DMS53 (cell line): Measurements from ENCODE around the gene OVOL2.
"Not testable (repeated sequence)": the region's sequence is repeated elsewhere in the genome, so short reads cannot be mapped to it uniquely, and the experiment has no call there.

Source experiments
- DNase-seq: peaks from one replicate; lab custom pipeline; 2025; lab: John Stamatoyannopoulos, UW

OVOL2 gene

DNA sequence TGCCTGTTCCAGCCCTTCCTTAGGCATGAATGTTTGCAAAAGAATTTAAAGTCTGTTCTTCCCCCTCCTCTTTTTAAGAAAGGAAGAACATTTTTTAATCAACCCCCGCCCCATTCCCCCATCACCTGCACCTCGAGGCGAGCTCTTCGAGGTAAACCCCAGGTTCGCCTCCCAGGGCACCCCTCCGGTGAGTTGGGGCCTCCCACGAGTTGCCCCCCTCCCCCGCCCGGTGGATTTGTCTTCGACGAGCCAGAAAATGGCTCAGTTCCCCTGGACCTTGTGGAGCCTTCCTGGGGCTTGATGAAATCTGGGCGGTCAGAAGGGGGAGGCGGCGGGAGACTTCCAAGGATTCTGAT lies 256 bp upstream of the OVOL2 start:
- DNase-seq, result peak; percentile 91

DNA sequence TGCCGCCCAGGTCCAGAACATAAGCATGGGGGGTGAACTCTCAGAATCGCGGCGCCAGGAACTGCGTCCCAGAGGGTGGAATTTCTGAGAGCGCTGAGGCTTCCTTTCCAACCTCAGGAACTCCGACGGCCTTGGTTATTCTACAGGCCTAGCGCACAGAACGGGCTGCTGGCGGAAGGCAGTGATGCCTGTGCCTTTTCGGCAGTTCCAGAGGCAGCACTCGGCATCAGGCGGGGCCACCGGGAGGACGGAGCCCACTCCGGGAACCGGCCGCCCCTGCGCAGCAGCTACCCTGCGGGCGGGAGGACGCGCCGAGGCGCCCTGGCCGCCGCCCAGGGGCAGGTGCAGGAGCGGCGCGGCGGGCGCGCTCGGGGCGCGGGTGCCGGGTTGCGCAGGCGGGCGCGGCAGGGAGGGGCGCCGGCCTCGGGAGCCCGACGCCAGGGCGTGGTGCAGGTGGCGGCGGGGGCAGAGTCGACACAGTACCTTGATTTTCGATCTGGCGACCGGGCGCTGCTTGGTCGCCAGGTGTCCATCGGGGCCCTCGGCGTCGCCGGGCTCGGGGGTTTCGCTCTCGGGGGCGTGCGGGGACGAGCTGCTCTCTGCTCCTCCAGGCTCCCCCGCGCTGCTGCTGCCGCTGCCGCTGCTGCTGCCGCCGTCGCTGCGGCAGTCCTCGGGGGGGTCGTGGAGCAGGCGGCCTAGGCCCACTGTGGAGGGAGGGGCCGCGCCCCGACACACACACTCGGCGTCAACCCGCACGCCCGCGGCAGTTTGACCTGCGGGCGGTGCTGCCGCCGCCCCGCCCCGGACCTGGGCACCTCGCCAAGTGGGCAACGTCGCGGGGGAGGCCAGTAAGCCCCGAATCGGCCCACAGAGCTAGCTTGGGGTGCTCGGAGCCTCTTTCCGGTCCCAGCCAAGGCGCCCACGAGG lies 1.3 kb downstream of the OVOL2 start:
- peak; percentile 77 for DNase-seq

DNA sequence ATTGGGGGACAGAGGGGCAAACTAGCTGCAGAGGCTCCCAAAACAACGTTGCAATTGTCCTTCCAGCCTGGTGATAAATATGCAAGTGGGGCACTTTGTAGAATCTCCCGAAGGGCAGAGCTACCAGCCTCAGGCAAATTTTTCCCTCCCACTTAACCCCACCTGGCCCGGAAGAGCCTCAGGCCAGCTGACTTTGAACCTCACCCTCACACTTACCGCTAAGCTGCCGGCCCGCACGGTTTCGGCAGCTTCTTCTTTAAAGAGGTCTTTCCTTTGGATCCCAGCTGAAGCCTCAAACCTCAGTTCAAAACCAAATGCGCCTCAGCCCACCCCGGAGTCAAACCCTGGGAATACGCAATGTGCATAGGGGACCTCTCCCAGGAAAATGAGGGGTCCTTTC lies 2.5 kb downstream of the OVOL2 start:
- DNase-seq, result no peak

DNA sequence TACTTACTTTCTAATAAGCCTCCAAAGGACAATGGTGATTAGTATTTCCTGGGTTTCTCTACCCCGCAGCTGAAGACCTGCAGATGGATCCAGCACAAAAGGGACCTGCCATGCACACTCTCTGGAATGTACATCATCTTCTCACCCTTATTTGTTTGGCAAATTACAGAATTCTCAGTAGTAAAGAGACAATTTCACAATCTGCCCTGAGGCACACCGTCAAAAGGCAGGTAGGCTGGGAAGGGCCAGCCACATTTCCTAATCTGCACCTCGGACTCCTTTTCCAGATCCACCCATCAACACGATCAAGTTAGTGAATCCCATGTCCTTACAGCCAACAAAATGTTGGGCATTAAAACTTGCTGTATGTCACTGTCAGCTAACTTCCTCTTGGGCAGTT lies 4.9 kb downstream of the OVOL2 start:
- no peak for DNase-seq

DNA sequence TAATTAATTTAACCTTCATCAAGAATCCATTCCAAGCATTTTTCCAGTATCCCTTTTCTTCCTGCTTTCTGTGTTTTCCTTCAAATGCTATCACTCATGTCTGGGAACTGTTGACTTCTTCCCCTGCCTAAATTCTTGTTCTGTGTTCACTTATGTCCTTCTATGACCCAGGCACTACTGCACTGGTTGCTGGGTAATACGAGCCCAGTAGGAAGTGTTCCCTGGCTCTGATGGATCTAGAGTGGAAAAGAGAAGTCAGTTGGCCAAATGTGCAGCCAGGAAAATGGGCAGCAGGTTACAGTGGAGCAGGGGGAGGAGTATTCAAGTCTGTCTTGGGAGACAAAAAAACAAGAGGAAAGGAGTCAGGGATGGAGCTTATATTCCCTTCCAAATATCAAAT lies 7.1 kb downstream of the OVOL2 start:
- no peak for DNase-seq

DNA sequence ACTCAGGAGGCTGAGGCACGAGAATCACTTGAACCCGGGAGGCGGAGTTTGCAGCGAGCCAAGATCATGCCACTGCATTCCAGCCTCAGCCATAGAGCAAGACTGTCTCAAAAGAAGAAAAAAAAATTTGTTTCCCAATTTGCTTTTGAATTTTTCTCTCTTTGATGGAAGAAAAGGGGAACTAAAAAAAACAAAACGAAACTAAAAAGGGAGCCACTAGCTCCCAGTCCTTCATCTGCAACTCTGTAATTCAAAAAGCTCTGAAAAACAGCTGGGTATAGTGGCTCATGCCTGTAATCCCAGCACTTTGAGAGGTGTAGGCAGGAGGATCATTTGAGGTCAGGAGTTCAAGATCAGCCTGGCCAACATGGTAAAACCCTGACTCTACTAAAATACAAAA lies 9.5 kb downstream of the OVOL2 start:
- no peak for DNase-seq

DNA sequence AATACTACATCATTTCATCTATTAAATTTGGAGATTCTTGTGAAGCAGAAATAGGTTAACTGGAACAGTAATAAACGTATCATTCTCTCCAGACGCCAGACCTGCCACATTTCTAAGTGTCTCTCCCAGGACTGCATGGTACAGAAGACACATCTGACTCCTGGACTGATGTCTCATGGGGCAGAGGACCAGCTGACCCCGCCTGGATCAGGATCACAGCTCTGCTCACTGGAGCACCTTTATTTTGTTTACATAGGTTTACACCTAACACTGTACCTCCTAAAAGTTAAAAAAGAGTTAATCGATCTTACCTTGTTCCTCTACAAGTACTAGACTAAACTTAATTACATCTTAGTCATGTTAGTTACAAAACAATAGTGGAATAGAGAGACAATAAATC lies 11.2 kb downstream of the OVOL2 start:
- no peak for DNase-seq

DNA sequence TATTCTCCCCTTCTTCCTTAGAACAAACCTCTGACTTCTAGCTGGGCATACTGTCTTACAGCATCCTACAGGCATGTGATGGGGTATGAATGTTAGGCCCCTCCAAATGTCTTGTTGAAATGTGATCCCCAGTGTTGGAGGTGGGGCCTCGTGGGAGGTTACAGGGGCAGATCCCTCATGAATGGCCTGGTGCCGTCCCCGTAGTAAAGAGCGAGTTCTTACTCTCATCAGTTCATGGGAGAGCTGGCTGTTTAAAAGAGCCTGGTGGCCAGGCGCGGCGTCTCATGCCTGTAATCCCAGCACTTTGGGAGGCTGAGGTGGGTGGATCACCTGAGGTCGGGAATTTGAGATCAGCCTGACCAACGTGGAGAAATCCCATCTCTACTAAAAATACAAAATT lies 15.5 kb downstream of the OVOL2 start:
- no peak for DNase-seq

DNA sequence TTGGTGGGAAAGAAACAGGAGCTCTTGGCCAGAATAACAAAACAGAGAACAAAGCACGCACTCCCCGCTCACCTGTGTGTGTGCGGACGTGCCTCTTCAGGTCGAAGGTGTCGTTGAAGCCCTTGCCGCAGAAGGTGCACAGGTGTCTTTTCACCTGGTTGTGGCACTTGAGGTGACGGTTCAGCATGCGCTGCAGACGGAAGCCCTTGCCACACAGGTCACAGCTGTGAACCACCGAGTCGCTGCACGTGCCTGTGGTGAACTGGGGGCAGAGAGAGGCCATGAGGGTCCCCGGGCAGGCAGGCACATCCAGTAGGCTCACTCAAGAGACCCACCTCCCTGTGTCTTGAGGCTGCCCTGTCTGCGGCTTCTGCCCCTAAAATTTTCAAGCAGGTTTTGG lies 16.3 kb downstream of the OVOL2 start:
- no peak for DNase-seq

DNA sequence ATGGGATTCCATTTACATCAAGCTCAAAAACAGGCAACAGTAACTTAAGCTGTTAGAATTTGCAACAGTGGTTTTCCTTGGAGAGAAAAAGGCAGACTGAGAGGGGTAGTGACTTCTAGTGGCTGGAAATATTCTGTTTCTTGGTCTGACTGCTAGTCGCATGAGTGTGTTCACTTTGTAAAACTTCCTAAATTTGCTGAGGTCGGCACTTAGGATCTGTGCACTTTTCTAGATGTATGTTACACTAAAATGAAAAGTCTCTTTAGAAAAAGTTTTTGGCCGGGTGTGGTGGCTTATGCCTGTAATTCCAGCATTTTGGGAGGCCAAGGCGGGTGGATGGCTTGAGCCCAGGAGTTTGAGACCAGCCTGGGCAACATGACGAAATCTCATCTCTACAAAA lies 18.7 kb downstream of the OVOL2 start:
- no peak for DNase-seq

DNA sequence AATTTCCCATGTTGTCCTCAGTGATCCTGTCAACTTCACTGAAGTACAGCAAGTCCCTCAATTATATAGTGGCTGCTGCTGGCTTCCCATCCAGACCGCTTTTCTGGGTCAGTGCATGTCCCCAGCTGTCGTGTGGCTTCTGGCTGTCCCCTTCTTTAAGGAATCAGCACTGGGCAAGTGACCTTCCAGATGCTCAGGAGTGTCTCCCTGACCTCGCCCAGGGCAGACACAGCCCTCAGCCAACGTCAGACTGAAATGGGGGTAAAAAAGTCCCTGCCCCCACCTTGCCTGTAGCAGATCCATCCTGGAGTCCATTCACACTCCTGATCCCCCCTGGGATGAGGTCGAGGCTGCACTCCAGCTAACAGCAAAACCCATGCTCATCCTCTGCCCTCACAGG lies 23.7 kb downstream of the OVOL2 start:
- no peak for DNase-seq

DNA sequence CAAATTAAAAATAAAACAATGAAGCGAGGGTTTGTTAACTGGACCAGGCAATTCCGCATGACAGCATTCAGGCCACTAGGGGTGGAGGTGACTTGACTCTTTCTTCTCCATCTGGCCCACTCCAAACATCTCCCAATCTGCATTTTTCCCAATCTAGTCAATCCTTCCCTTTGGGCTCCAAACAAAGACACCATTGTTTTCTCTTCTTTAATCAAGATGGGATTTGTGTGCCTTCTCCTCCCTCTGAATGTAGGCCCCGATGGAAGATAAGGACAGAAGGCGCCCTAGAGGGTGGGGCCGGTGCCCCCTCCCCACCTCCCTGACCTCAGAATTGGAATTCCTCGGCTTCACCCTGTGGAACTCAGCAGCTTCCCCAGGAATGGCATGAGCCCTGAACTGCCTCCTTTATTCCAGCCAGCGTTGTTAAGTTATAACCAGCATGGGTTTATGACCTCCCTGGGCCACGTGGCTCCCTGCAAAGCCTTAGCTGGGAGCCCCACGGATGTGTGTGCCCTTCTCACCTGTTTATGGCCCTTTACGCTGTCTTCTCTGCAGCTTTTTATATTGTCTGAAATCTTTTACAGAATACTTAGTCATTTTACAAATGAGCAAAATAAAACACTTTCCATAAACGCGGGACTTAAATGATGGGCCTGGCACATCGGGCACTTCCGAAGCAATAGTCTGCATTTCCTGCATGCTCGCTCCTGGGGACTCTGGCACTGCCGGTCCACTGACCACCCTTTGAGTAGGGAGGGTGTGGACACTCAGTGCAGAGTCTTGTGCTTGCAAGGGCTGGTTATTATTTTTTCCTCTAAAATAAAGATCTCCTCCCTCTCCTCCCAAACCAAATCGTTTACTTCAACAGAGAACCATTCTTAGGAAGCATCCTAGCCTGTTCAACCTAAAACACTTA lies 24.5 kb downstream of the OVOL2 start:
- DNase-seq, result no peak

DNA sequence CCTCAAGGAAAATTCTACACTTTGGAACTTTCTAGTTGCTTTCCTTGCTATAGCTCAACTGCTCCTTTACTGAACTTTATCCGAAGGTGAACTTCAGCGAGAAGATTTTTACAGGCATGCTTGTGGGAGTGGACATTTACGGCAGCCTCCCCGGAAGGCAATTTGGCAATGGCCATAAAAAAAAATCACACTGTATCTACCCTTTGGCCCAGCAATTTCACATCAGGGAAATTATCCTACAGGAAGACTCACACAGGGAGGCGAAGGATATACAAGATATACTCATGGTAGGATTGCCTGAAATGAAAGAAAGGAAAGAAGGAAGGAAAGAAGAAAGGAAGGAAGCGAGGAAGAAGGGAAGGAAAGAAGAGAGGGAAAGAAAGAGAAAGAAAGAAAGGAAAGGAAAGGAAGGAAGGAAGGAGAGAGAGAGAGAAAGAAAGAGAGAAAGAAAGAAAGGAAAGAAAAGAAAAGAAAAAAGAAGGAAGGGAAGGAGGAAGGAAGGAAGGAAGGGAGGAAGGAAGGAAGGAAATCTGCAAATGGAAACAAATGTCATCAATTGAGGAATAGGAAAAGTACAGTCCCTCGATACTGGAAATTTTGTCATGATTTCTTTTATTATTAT lies 25.7 kb downstream of the OVOL2 start:
- no peak for DNase-seq

DNA sequence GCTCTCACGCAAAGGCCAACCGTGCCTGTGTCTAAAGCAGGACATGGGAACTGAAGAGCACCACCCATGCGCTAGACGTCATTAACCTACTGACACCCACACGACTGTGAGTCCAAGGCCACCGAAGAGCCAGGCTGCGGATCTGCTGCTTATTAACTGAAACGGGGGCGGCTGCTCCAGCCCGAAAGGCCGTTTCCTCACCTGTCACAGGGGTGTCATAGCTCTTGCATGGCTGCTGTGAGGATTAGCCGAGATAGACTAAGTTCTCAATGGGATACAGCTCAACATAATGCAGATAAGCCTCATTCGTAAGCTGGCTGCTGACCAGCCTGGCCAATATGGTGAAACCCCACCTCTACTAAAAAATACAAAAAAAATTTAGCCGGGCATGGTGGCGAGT lies 26.7 kb downstream of the OVOL2 start:
- DNase-seq, result no peak

DNA sequence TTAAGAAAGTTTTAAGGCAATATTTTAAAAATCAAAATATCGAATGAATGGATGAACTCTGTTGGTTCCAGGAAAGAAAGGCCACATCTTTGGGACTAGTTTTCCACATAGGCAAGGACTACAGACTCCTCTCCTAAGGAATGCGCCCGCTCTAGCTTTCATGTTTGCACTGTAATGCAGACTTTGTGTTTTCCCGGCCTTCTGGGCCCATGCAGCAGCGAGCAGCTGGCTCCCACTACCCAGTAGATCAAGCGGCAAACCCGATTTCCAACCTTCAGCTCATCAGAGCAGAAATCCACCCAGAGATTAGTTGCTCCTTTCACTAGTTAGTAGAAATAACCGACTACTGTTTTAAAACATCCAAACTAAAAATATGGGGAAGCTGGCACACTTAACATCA lies 27.7 kb downstream of the OVOL2 start:
- DNase-seq, result no peak

DNA sequence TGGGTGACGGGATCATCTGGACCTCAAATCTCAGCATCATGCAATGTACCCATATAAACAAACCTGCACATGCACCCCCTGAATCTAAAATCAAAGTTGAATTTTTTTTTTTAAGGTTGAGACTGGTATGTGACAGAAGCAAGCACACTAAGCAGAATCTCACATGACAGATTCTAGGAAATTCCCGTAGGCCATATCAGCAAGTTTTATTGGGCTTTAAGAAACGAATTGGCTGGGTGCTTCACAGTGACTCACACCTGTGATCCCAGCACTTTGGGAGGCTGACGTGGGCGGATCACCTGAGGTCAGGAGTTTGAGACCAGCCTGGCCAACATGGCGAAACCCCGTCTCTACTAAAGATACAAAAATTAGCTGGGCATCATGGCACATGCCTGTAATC lies 30.7 kb downstream of the OVOL2 start:
- DNase-seq, result not testable (repeated sequence)

DNA sequence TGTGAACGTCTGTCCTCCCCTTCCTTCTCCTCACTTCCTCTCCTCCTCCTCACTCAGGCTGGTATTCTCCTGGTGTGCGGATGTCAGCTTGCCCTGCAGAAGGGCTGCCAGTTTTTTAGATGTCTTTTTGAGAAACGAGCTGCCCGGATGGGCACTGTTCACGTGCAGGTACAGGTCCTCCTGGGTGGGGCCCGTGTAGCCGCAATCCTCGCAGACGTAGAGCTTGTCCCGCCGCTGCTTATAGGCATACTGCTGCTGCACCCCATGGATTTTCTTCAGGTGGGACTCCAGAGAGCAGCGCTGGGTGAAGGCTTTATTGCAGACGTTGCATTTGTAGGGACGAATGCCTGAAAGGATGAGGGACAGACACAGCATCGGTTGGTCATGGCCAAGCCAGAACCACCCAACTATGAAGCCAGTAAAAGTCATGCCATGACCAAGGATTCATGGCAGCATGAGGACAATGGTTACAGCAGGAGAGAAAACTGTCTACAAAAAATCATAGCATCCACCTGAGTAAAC lies 33.0 kb downstream of the OVOL2 start:
- no peak for DNase-seq

DNA sequence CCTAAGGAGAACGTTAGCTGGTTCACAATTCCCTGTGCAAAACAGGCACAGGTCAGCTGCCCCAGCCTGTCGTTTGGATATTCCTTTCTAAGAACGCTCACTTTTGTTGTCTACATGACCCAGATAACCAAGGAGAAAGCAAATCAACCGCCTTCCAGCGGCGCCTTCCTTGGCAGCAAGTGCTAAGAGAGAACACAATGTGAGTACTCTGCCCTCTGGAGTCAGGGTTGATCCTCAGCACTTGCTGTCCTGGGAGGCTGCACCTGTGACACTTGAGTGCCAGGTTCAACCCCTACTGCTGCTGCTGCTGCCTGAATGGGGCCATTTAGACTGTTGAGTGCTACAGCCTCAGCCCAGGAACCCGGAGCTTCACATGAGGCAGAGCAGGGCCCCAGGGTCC lies 36.8 kb downstream of the OVOL2 start:
- no peak for DNase-seq

DNA sequence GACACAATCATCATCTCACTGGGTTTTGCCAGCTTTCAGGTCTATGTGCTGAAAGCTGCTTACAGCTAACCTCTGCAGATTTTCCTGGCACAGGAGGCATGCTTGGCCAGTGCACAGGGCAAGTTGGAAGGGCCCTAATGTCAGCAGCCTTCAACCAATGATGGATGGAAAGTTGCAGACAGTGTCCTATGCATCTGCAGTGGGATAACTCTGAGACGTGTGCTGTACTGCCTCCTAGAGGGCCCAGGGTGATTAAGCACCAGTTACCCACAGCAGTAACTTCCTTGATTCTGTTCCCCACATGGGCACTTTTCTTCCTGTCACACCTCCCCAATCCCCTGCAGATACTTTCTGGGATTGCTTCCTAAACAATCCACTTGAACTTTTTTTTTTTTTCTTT lies 38.6 kb downstream of the OVOL2 start:
- peak; percentile 48 for DNase-seq

DNA sequence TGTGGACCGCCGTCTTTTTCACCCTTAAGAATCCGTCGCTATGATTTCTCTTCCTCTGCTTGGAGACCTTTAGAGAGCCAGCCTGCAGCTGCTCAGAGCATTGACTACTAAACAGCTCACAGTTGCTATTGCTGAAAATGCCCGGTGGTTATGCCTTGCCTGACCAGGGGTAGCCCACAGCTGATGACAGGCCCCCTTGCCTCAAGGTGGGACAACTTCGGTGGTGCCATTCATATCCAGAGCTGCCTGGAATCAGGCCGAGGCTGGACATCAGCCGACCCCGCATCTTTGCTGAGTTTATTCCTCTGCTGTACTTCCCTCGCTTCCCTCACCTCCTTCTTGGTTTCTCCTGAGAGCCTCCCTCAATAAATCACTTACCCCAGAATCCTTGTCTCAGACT lies 39.6 kb downstream of the OVOL2 start:
- DNase-seq, result no peak

DNA sequence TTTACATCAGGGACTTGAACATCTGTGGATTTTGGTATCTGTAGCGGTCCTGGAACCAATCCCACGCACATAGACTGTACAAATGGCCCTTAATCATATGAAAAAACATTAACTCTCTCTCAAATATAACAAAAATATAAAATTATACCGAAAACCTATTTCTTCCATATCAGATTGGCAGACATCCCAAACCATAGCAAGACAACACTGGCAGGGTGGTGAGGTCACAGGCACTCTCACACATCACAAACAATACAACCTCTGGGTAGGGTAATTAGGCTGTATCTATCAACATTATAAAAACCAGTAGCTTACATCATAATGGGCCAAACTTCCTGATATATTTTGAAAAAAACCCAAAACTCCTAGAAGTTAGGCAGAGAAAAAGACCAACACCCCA lies 40.9 kb downstream of the OVOL2 start:
- DNase-seq, result no peak

DNA sequence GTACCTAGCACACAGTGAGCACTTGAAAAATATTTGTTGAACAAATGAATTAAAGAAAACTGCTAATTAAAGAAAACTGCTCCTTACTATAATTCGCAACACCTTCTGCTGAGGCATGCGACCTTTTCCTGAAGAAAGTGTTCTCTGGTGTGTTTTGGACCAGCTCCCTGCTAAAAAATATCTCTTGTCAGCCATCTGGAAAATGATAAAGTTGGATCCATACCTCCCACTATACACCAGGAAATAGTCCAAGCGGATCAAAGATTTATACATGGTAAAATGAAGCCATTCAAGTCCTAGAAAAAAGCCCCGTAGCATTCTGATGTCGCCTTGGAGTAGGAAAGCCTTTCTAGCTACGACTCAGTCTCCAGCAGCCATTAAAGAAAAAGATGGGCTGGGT lies 43.3 kb downstream of the OVOL2 start:
- no peak for DNase-seq

DNA sequence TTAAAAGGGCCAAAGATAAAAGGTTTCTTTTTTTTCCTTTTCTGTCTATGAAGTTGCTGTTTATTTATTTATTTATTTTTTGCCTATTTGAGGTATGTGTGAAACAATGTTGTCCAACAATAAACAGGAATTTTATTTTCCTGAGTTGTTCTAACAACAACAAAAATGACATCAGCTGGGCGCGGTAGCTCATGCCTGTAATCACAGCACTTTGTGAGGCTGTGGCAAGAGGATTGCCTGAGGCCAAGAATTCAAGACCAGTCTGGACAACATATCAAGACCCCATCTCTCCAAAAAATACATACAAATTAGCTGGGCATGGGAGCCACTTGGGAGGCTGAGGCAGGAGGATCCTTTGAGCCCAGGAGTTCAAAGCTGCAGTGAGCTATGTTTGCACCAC lies 44.8 kb downstream of the OVOL2 start:
- no peak for DNase-seq
